Hepatic stellate cell (primary cell): ENCODE results near the gene KRT76.

Experiments used
- DNase-seq: peaks from one replicate; pipeline ENCODE4 v3.0.0; 2011; ENCODE audit warnings: low spot score

The KRT76 gene

GRCh38 chr12:52776913-52777395 is at the start of gene KRT76:
Gene KRT76, minus strand, starts transcription at chr12:52777345. Its CDS starts 54 bp downstream, at chr12:52777291.
- DNase-seq: no peak

GRCh38 chr12:52825961-52826360 is 48.8 kb upstream of the KRT76 start:
- no peak for DNase-seq

GRCh38 chr12:52824741-52825410 is 47.7 kb upstream of the KRT76 start:
- no peak for DNase-seq

GRCh38 chr12:52823761-52824450 is 46.8 kb upstream of the KRT76 start:
- DNase-seq: no peak

- DNase-seq: no peak
These were observed 45.8 kb upstream of the KRT76 start for GRCh38 chr12:52822771-52823510.

GRCh38 chr12:52821826-52822660 is 44.9 kb upstream of the KRT76 start:
- DNase-seq: no peak

- DNase-seq: no peak
These were observed 44.1 kb upstream of the KRT76 start for GRCh38 chr12:52821071-52821730.

GRCh38 chr12:52820521-52820920 is 43.4 kb upstream of the KRT76 start:
- DNase-seq: no peak

- no peak for DNase-seq
These were observed 42.8 kb upstream of the KRT76 start for GRCh38 chr12:52819731-52820510.

- DNase-seq: no peak
These were observed 41.8 kb upstream of the KRT76 start for GRCh38 chr12:52818887-52819420.

- DNase-seq: no peak
These were observed 41.2 kb upstream of the KRT76 start for GRCh38 chr12:52818388-52818787.

- no peak for DNase-seq
These were observed 40.6 kb upstream of the KRT76 start for GRCh38 chr12:52817699-52818238.

GRCh38 chr12:52817003-52817698 is 40.0 kb upstream of the KRT76 start:
- DNase-seq: no peak

GRCh38 chr12:52815676-52816588 is 38.8 kb upstream of the KRT76 start:
- DNase-seq: no peak

GRCh38 chr12:52815161-52815560 is 38.0 kb upstream of the KRT76 start:
- no peak for DNase-seq

- no peak for DNase-seq
These were observed 37.6 kb upstream of the KRT76 start for GRCh38 chr12:52814710-52815155.

- DNase-seq: no peak
These were observed 37.0 kb upstream of the KRT76 start, which contains the start of gene KRT4 for GRCh38 chr12:52813885-52814709. Gene KRT4, minus strand, starts transcription at chr12:52814116. Its CDS starts 58 bp downstream, at chr12:52814058.
